Tibial nerve (tissue), 4 donors: Measurements from ENCODE around the gene LDLRAD1. TPM values are rescaled to one million over a fixed set of nuclear protein-coding genes. Genes with fewer than 3 reads are reported as not detected.

Experiments used
- DNase-seq, 2 donors: peaks; one replicate each; pipeline ENCODE4 v3.0.0-alpha.2; 2019; ENCODE audit warnings: low spot score in 2 of 2
- H3K27ac ChIP-seq, 4 donors: fragments of 200-600 bp; sonication (generic) in 3 of 4; one replicate each; pipeline ENCODE4 v1.5.1; 2017 to 2019; ENCODE audit warnings: mild to moderate bottlenecking in 1 of 4
- H3K27me3 ChIP-seq, 2 donors: fragments of 200-600 bp; sonication (generic) in 1 of 2; one replicate each; pipeline versions ENCODE4 v1.5.1 to v1.6.0; 2017 to 2019
- H3K36me3 ChIP-seq, 3 donors: fragments of 200-600 bp; sonication (generic); one replicate each; pipeline ENCODE4 v1.5.1; 2018 to 2019
- H3K4me1 ChIP-seq, 4 donors: fragments of 200-600 bp; sonication (generic) in 3 of 4; one replicate each; pipeline ENCODE4 v1.5.1; 2017 to 2019
- H3K4me3 ChIP-seq, 4 donors: fragments of 200-600 bp; sonication (generic) in 3 of 4; one replicate each; pipeline ENCODE4 v1.5.1; 2017 to 2019; ENCODE audit warnings: mild to moderate bottlenecking in 1 of 4, moderate library complexity in 1 of 4
- H3K9me3 ChIP-seq, 4 donors: fragments of 200-600 bp; sonication (generic) in 3 of 4; one replicate each; pipeline ENCODE4 v1.5.1; 2017 to 2019
- EP300 ChIP-seq, 2 donors: sonication (generic); formaldehyde crosslinking; IDR thresholded peaks; one replicate each; pipeline ENCODE4 v1.6.1; 2017; ENCODE audit warnings: antibody characterized with exemption in 2 of 2, mild to moderate bottlenecking in 1 of 2
- POLR2A ChIP-seq, 2 donors: fragments of 450-650 bp; IDR thresholded peaks; one replicate each; pipeline ENCODE4 v1.6.1; 2017; ENCODE audit warnings: antibody characterized with exemption in 2 of 2, mild to moderate bottlenecking in 2 of 2, moderate library complexity in 2 of 2
- WGBS, 2 donors: methylation state at CpG; one replicate each; pipeline ENCODE4 v1.1.5; 2018; 5-methylcytosine and 5-hydroxymethylcytosine counted together
- total RNA-seq, 4 donors: library from RNA; depleted of rRNA; stranded (reverse); fragments of >200 nt; gene quantifications; one replicate each; pipeline ENCODE4 v1.1.0, GENCODE V29; 2016
- TF ChIP-seq, protein P1 (sequence below), 5 experiments: fragments of 200-600 bp in 3 of 5; fragments of 450-650 bp in 2 of 5; sonication (generic) in 3 of 5; IDR thresholded peaks; one replicate each; pipeline ENCODE4 v1.5.1; 2016 to 2019; ENCODE audit warnings: antibody characterized with exemption in 5 of 5, mild to moderate bottlenecking in 3 of 5, moderate library complexity in 2 of 5

Gene LDLRAD1
- total RNA-seq, 4 donors from 2014 or later = not detected

DNA sequence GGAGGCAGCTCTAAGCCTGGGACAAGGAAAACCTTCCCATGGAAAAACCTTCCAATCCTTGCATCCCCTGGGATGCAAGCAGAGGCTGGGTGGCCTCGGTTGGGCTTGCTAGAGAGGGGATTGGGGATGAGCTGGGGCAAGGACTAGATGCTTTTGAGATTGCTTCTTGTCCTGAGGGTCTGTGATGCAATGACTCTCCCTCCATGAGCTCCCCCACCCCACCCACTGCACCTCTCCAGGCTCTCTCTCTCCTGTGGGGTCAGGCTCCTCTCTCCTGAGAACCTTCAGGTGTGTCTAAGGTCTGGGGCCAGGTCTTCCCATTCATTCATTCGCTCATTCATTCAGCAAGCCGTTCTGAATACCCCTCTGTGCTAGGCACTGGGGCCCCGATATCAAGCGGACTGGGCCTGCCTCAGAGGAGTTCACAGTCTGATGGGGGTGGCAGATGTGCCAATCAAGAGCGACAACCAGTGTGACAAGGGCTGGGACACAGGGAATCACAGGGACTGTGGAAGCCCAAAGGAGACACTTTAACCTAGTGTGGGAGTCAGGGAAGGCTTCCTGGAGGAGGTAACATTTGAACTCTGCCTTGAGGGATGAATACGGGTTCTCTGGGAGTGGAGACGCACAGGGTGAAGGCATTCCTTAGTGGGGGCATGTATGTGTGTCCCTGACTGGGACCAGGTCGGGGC lies 6.5 kb downstream of the LDLRAD1 start:
- DNase-seq = no peak
- Histone ChIP-seq H3K27me3 (peaks cover 0 to 6% of the 10 kb centered on the region in 2 donors), H3K27ac (no peak overlapping the region), H3K36me3 (no peaks in the 10 kb centered on the region), H3K4me3 (no peak overlapping the region), H3K4me1 (no peaks in the 10 kb centered on the region), H3K9me3 (no peaks in the 10 kb centered on the region)
- no peak for TF ChIP-seq POLR2A (IDR thresholded peaks at IDR 0.05)
- no peak for TF ChIP-seq EP300 (IDR thresholded peaks at IDR 0.05)
- TF ChIP-seq, protein P1, sequence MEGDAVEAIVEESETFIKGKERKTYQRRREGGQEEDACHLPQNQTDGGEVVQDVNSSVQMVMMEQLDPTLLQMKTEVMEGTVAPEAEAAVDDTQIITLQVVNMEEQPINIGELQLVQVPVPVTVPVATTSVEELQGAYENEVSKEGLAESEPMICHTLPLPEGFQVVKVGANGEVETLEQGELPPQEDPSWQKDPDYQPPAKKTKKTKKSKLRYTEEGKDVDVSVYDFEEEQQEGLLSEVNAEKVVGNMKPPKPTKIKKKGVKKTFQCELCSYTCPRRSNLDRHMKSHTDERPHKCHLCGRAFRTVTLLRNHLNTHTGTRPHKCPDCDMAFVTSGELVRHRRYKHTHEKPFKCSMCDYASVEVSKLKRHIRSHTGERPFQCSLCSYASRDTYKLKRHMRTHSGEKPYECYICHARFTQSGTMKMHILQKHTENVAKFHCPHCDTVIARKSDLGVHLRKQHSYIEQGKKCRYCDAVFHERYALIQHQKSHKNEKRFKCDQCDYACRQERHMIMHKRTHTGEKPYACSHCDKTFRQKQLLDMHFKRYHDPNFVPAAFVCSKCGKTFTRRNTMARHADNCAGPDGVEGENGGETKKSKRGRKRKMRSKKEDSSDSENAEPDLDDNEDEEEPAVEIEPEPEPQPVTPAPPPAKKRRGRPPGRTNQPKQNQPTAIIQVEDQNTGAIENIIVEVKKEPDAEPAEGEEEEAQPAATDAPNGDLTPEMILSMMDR (IDR thresholded peaks at IDR 0.05) = no peak
- WGBS, 2 donors = 79 to 81% methylated on average over 9 of the region's 9 CpGs

DNA sequence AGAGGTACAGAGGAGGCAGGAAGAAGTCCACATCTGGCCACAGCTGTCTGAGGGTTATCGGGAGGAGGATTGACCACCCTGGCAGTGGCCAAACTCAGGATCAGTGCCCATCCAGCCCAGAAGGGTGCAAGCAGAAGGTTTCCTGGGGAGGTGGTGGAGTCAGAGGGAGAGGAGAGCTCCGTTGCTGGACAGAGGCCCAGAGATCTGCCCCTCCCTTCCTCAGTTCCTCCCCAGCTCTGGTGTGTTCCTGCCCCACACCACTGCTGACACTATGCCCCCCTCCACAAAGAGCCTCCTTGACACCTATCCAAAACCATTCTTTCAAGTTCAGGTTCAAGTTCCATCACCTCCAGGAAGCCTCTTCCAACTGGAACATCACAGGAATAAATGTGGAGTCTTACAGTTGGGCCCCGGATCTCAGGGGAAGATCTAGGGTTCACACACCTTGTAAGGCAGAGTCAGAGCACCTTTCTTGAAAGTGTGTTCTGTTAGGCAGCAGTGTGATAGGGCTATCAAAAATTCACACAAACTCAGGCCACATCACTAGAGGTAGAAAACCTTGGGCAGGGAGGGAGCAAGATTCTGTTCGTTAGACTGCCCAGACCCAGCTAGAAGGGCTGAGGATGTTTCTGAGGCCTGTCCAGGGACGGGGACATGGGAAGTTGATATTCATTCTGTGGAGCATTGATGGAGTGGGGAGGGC lies 7.4 kb downstream of the LDLRAD1 start:
- Histone ChIP-seq H3K27ac (no peak overlapping the region), H3K4me3 (no peak overlapping the region), H3K27me3 (peaks cover 0 to 6% of the 10 kb centered on the region in 2 donors), H3K36me3 (no peaks in the 10 kb centered on the region), H3K9me3 (no peaks in the 10 kb centered on the region), H3K4me1 (no peaks in the 10 kb centered on the region)
- TF ChIP-seq POLR2A (IDR thresholded peaks at IDR 0.05) (no peak), EP300 (IDR thresholded peaks at IDR 0.05) (no peak)
- TF ChIP-seq, protein P1 (IDR thresholded peaks at IDR 0.05) = no peak
- 51 to 69% methylated on average over 5 of the region's 5 CpGs for WGBS, 2 donors
- DNase-seq = no peak

DNA sequence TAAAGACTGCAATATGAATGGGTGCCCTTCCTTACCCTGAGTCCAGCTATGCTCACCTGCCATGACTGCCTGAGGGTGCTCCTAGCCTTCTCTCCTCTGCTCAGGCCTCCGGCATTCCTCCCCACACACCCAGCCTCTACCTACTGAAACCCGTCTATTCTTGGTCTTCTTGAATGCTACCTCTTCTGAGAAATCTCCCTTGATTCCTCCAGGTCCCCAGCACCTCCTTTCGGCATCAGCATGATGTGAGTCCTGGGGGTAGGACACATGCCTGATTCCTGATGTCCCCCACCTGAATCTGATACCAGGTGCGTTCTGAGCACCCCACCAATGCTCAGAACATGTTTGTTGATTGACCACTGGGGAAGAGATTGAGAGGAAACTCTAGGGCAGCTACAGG lies 8.6 kb downstream of the LDLRAD1 start:
- no peak overlapping the region for H3K4me3 ChIP-seq
- peaks cover 0 to 6% of the 10 kb centered on the region in 2 donors for H3K27me3 ChIP-seq
- no peak for DNase-seq
- TF ChIP-seq EP300 (IDR thresholded peaks at IDR 0.05) (no peak), POLR2A (IDR thresholded peaks at IDR 0.05) (no peak)
- TF ChIP-seq, protein P1 (IDR thresholded peaks at IDR 0.05) = no peak
- no peaks in the 10 kb centered on the region for H3K9me3 ChIP-seq
- H3K36me3 ChIP-seq = no peaks in the 10 kb centered on the region
- H3K4me1 ChIP-seq = no peaks in the 10 kb centered on the region
- 80 to 82% methylated on average over 4 of the region's 4 CpGs for WGBS, 2 donors
- no peak overlapping the region for H3K27ac ChIP-seq

DNA sequence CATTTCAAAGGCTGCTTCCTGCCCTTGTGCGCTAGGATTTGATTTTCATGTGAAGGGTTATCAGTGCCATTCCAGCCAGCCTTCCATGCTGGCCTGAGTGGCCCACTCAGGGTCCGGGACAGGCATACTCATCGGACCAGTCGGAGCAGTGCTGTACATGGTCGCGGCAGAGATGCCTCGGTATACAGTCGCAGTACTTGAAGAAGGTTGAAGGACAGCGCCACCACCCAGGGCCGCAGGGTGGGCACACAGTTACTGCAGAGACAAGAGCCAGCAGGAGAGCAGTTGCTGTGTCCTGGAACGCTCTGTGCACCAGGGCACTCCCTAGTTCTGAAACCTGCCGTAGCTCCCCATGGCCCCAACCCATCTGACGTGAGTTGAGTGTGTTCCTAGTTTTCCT lies 9.1 kb downstream of the LDLRAD1 start:
- 80 to 88% methylated on average over 12 to 13 of the region's 13 CpGs for WGBS, 2 donors
- Histone ChIP-seq H3K4me1 (no peaks in the 10 kb centered on the region), H3K9me3 (no peaks in the 10 kb centered on the region), H3K36me3 (no peaks in the 10 kb centered on the region), H3K4me3 (no peak overlapping the region), H3K27ac (no peak overlapping the region), H3K27me3 (peaks cover 0 to 6% of the 10 kb centered on the region in 2 donors)
- no peak for DNase-seq
- TF ChIP-seq POLR2A (IDR thresholded peaks at IDR 0.05) = no peak

DNA sequence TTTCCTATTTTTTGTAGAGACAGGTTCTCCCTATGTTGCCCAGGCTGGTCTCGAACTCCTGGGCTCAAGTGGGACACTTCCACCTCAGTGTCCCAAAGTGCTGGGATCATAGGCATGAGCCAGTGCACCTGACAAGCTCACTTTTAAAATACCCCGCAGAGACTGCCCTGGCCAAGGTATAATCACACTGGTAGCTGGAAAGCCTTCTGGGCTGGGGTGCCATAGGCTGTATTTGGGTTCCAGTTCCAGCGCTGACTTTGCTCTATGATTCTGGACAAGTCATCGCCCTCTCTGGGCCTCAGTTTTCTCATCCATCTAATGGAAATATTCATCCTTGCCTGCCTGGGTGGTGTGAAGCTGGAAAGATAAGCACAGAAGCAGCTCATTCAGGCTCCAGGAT lies 10.4 kb downstream of the LDLRAD1 start:
- H3K27ac ChIP-seq = no peak overlapping the region
- H3K4me1 ChIP-seq = no peaks in the 10 kb centered on the region
- peaks cover 0 to 6% of the 10 kb centered on the region in 2 donors for H3K27me3 ChIP-seq
- no peaks in the 10 kb centered on the region for H3K36me3 ChIP-seq
- H3K4me3 ChIP-seq = no peak overlapping the region
- no peaks in the 10 kb centered on the region for H3K9me3 ChIP-seq
- no peak for DNase-seq
- 92 to 98% methylated on average over 4 of the region's 4 CpGs for WGBS, 2 donors
- TF ChIP-seq EP300 (IDR thresholded peaks at IDR 0.05) = no peak
- TF ChIP-seq, protein P1 (IDR thresholded peaks at IDR 0.05) = no peak
